ENCODE results near the gene CYP2B6. TPM values are rescaled to one million over a fixed set of nuclear protein-coding genes. Genes with fewer than 3 reads are reported as not detected.
A peak's percentile ranks its signal among the peaks of the same experiment; 100 is the strongest.
"Not testable (repeated sequence)": the region's sequence is repeated elsewhere in the genome, so short reads cannot be mapped to it uniquely, and the experiment has no call there.

The CYP2B6 gene
- total and polyA plus RNA-seq, 4 donors: 0.01 to 1.2 TPM; not detected in 2

- Histone ChIP-seq H3K4me1 (ENCODE audit: control insufficient read depth in 5 of 5, insufficient read depth in 5 of 5, low read length in 5 of 5) (no peaks in the 10 kb centered on the region), H3K9ac (ENCODE audit: insufficient read depth in 1 of 2, low read length in 2 of 2) (no peak overlapping the region), H3K27me3 (ENCODE audit: control insufficient read depth in 3 of 3, insufficient read depth in 3 of 3, low read length in 2 of 3) (peaks cover 0 to 2% (median 0%) of the 10 kb centered on the region in 3 donors), H3K4me3 (no peak overlapping the region), H3K27ac (ENCODE audit: low read depth in 1 of 2, low read length in 1 of 2) (no peak overlapping the region), H3K9me3 (ENCODE audit: control insufficient read depth in 4 of 4, insufficient read depth in 3 of 4, low read length in 3 of 4) (peaks cover 0 to 3% (median 0%) of the 10 kb centered on the region in 4 donors), H3K36me3 (ENCODE audit: control insufficient read depth in 4 of 4, insufficient read depth in 4 of 4, low read length in 4 of 4) (no peaks in the 10 kb centered on the region)
- 52% methylated on average over 4 of the region's 4 CpGs for WGBS, 2 donors
- no peak for TF ChIP-seq CTCF (IDR thresholded peaks at IDR 0.05; ENCODE audit: control extremely low read depth, extremely low read depth)
- no peak for DNase-seq
- no peak for ATAC-seq (ENCODE audit: insufficient read depth, low FRiP score)
Measured at GRCh38 chr19:40981591-40981990, 9.5 kb upstream of the CYP2B6 start.

- peaks cover 0 to 3% (median 0%) of the 10 kb centered on the region in 4 donors for H3K9me3 ChIP-seq (ENCODE audit: control insufficient read depth in 4 of 4, insufficient read depth in 3 of 4, low read length in 3 of 4)
- ATAC-seq (ENCODE audit: insufficient read depth, low FRiP score) (peak; percentile 41), DNase-seq (no peak)
- no peak for TF ChIP-seq CTCF (IDR thresholded peaks at IDR 0.05; ENCODE audit: control extremely low read depth, extremely low read depth)
- H3K4me3 ChIP-seq: no peak overlapping the region
- no peak overlapping the region for H3K9ac ChIP-seq (ENCODE audit: insufficient read depth in 1 of 2, low read length in 2 of 2)
- no peaks in the 10 kb centered on the region for H3K4me1 ChIP-seq (ENCODE audit: control insufficient read depth in 5 of 5, insufficient read depth in 5 of 5, low read length in 5 of 5)
- no peaks in the 10 kb centered on the region for H3K36me3 ChIP-seq (ENCODE audit: control insufficient read depth in 4 of 4, insufficient read depth in 4 of 4, low read length in 4 of 4)
- peaks cover 0 to 2% (median 0%) of the 10 kb centered on the region in 3 donors for H3K27me3 ChIP-seq (ENCODE audit: control insufficient read depth in 3 of 3, insufficient read depth in 3 of 3, low read length in 2 of 3)
- H3K27ac ChIP-seq (ENCODE audit: low read depth in 1 of 2, low read length in 1 of 2): no peak overlapping the region
- WGBS, 2 donors: 14 to 21% methylated on average over 3 of the region's 3 CpGs
Measured at GRCh38 chr19:40982594-40983101, 8.4 kb upstream of the CYP2B6 start.

- Histone ChIP-seq H3K27me3 (ENCODE audit: control insufficient read depth in 3 of 3, insufficient read depth in 3 of 3, low read length in 2 of 3) (no peaks in the 10 kb centered on the region), H3K4me1 (ENCODE audit: control insufficient read depth in 5 of 5, insufficient read depth in 5 of 5, low read length in 5 of 5) (no peaks in the 10 kb centered on the region), H3K36me3 (ENCODE audit: control insufficient read depth in 4 of 4, insufficient read depth in 4 of 4, low read length in 4 of 4) (no peaks in the 10 kb centered on the region), H3K27ac (ENCODE audit: low read depth in 1 of 2, low read length in 1 of 2) (no peak overlapping the region), H3K9ac (ENCODE audit: insufficient read depth in 1 of 2, low read length in 2 of 2) (no peak overlapping the region), H3K9me3 (ENCODE audit: control insufficient read depth in 4 of 4, insufficient read depth in 3 of 4, low read length in 3 of 4) (peaks cover 0 to 3% (median 0%) of the 10 kb centered on the region in 4 donors), H3K4me3 (no peak overlapping the region)
- ATAC-seq (ENCODE audit: insufficient read depth, low FRiP score) (no peak), DNase-seq (no peak)
- TF ChIP-seq CTCF (IDR thresholded peaks at IDR 0.05; ENCODE audit: control extremely low read depth, extremely low read depth): no peak
- WGBS, 2 donors: 84 to 90% methylated on average over 7 of the region's 7 CpGs
Measured at GRCh38 chr19:40989453-40989852, 1.6 kb upstream of the CYP2B6 start.

- H3K9me3 ChIP-seq (ENCODE audit: control insufficient read depth in 4 of 4, insufficient read depth in 3 of 4, low read length in 3 of 4): no peaks in the 10 kb centered on the region
- H3K4me1 ChIP-seq (ENCODE audit: control insufficient read depth in 5 of 5, insufficient read depth in 5 of 5, low read length in 5 of 5): no peaks in the 10 kb centered on the region
- no peaks in the 10 kb centered on the region for H3K36me3 ChIP-seq (ENCODE audit: control insufficient read depth in 4 of 4, insufficient read depth in 4 of 4, low read length in 4 of 4)
- no peak for ATAC-seq (ENCODE audit: insufficient read depth, low FRiP score)
- no peak for DNase-seq
- no peak overlapping the region for H3K4me3 ChIP-seq
- no peak overlapping the region for H3K27ac ChIP-seq (ENCODE audit: low read depth in 1 of 2, low read length in 1 of 2)
- TF ChIP-seq CTCF (IDR thresholded peaks at IDR 0.05; ENCODE audit: control extremely low read depth, extremely low read depth): no peak
- H3K27me3 ChIP-seq (ENCODE audit: control insufficient read depth in 3 of 3, insufficient read depth in 3 of 3, low read length in 2 of 3): no peaks in the 10 kb centered on the region
- WGBS, 2 donors: 88 to 92% methylated on average over 2 of the region's 2 CpGs
- no peak overlapping the region for H3K9ac ChIP-seq (ENCODE audit: insufficient read depth in 1 of 2, low read length in 2 of 2)
Measured at GRCh38 chr19:40995355-40995754, 4.3 kb downstream of the CYP2B6 start.

- not testable (repeated sequence) for H3K27ac ChIP-seq (ENCODE audit: low read depth in 1 of 2, low read length in 1 of 2); H3K4me1 ChIP-seq (ENCODE audit: control insufficient read depth in 5 of 5, insufficient read depth in 5 of 5, low read length in 5 of 5); H3K36me3 ChIP-seq (ENCODE audit: control insufficient read depth in 4 of 4, insufficient read depth in 4 of 4, low read length in 4 of 4); H3K4me3 ChIP-seq; DNase-seq; H3K27me3 ChIP-seq (ENCODE audit: control insufficient read depth in 3 of 3, insufficient read depth in 3 of 3, low read length in 2 of 3); H3K9me3 ChIP-seq (ENCODE audit: control insufficient read depth in 4 of 4, insufficient read depth in 3 of 4, low read length in 3 of 4); ATAC-seq (ENCODE audit: insufficient read depth, low FRiP score); H3K9ac ChIP-seq (ENCODE audit: insufficient read depth in 1 of 2, low read length in 2 of 2)
- 100% methylated on average over 1 of the region's 2 CpGs for WGBS, 2 donors
Measured at GRCh38 chr19:40999018-40999417, 7.9 kb downstream of the CYP2B6 start.

All from lung (tissue), 12 donors.